Measurements from ENCODE around the gene NMT1. TPM values are rescaled to one million over a fixed set of nuclear protein-coding genes. Genes with fewer than 3 reads are reported as not detected.

The NMT1 gene
- total RNA-seq, 1 donor from 2014 or later, result 98.8 TPM

- Mint-ChIP-seq H3K27me3 (no peaks in the 10 kb centered on the region), H3K27ac (no peak overlapping the region), H3K36me3 (peaks cover 10% of the 10 kb centered on the region), H3K4me3 (no peak overlapping the region), H3K9me3 (no peaks in the 10 kb centered on the region), H3K4me1 (ENCODE audit: unreplicated experiment) (peaks cover 8% of the 10 kb centered on the region)
- TF ChIP-seq CTCF (conservative IDR thresholded peaks at IDR 0.05), result no peak
- DNase-seq (ENCODE audit: extremely low spot score, unreplicated experiment), result no peak
Measured at GRCh38 chr17:45107293-45108010, 46.3 kb downstream of the NMT1 start.

GRCh38 chr17:45108051-45108450, 46.9 kb downstream of the NMT1 start:
- no peak for TF ChIP-seq CTCF (conservative IDR thresholded peaks at IDR 0.05)
- Mint-ChIP-seq H3K4me1 (ENCODE audit: unreplicated experiment) (peaks cover 5% of the 10 kb centered on the region), H3K27ac (no peak overlapping the region), H3K4me3 (no peak overlapping the region), H3K27me3 (no peaks in the 10 kb centered on the region), H3K9me3 (no peaks in the 10 kb centered on the region), H3K36me3 (peaks cover 6% of the 10 kb centered on the region)
- DNase-seq (ENCODE audit: extremely low spot score, unreplicated experiment), result no peak

- H3K27ac Mint-ChIP-seq, result no peak overlapping the region
- H3K4me1 Mint-ChIP-seq (ENCODE audit: unreplicated experiment), result peaks cover 5% of the 10 kb centered on the region
- H3K27me3 Mint-ChIP-seq, result no peaks in the 10 kb centered on the region
- H3K4me3 Mint-ChIP-seq, result no peak overlapping the region
- no peak for DNase-seq (ENCODE audit: extremely low spot score, unreplicated experiment)
- no peak for TF ChIP-seq CTCF (conservative IDR thresholded peaks at IDR 0.05)
- no peaks in the 10 kb centered on the region for H3K36me3 Mint-ChIP-seq
- no peaks in the 10 kb centered on the region for H3K9me3 Mint-ChIP-seq
Measured at GRCh38 chr17:45108595-45109521, 47.7 kb downstream of the NMT1 start.

- DNase-seq (ENCODE audit: extremely low spot score, unreplicated experiment), result no peak
- TF ChIP-seq CTCF (conservative IDR thresholded peaks at IDR 0.05), result no peak
- H3K4me3 Mint-ChIP-seq, result no peak overlapping the region
- peaks cover 9% of the 10 kb centered on the region for H3K4me1 Mint-ChIP-seq (ENCODE audit: unreplicated experiment)
- no peak overlapping the region for H3K27ac Mint-ChIP-seq
- no peaks in the 10 kb centered on the region for H3K9me3 Mint-ChIP-seq
- H3K36me3 Mint-ChIP-seq, result no peaks in the 10 kb centered on the region
- no peaks in the 10 kb centered on the region for H3K27me3 Mint-ChIP-seq
Measured at GRCh38 chr17:45110676-45111611, 49.8 kb downstream of the NMT1 start.

- H3K9me3 Mint-ChIP-seq, result no peaks in the 10 kb centered on the region
- no peak for TF ChIP-seq CTCF (conservative IDR thresholded peaks at IDR 0.05)
- no peak overlapping the region for H3K4me3 Mint-ChIP-seq
- H3K27me3 Mint-ChIP-seq, result no peaks in the 10 kb centered on the region
- no peaks in the 10 kb centered on the region for H3K36me3 Mint-ChIP-seq
- peaks cover 13% of the 10 kb centered on the region for H3K4me1 Mint-ChIP-seq (ENCODE audit: unreplicated experiment)
- no peak for DNase-seq (ENCODE audit: extremely low spot score, unreplicated experiment)
- H3K27ac Mint-ChIP-seq, result no peak overlapping the region
Measured at GRCh38 chr17:45111850-45112249, 50.7 kb downstream of the NMT1 start.

Data from type B pancreatic cell (in vitro differentiated cells).